Umbilical cord (tissue), 2 donors: ENCODE measurements around the gene DPPA4. TPM values are rescaled to one million over a fixed set of nuclear protein-coding genes. Genes with fewer than 3 reads are reported as not detected.
"Not testable (repeated sequence)": the region's sequence is repeated elsewhere in the genome, so short reads cannot be mapped to it uniquely, and the experiment has no call there.

ENCODE experiments used
- DNase-seq: peaks from one replicate; pipeline ENCODE4 v3.0.0-alpha.2; 2015; ENCODE audit warnings: low spot score
- total RNA-seq: library from RNA; depleted of rRNA; stranded (reverse); fragments of >200 nt; gene quantifications from one replicate; pipeline ENCODE4 v1.2.3, GENCODE V29; 2014; ENCODE audit warnings: low replicate concordance; ENCODE audit not compliant: insufficient read depth

Gene DPPA4, protein sequence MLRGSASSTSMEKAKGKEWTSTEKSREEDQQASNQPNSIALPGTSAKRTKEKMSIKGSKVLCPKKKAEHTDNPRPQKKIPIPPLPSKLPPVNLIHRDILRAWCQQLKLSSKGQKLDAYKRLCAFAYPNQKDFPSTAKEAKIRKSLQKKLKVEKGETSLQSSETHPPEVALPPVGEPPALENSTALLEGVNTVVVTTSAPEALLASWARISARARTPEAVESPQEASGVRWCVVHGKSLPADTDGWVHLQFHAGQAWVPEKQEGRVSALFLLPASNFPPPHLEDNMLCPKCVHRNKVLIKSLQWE
- total RNA-seq: 7.5 TPM

- DNase-seq: no peak
Measured at GRCh38 chr3:109337393-109337792, at the start of gene DPPA4. Gene DPPA4, minus strand, starts transcription at chr3:109337546. Its CDS starts 29 bp downstream, at chr3:109337517.

GRCh38 chr3:109385442-109386318, 48.3 kb upstream of the DPPA4 start:
- DNase-seq: no peak

DNA sequence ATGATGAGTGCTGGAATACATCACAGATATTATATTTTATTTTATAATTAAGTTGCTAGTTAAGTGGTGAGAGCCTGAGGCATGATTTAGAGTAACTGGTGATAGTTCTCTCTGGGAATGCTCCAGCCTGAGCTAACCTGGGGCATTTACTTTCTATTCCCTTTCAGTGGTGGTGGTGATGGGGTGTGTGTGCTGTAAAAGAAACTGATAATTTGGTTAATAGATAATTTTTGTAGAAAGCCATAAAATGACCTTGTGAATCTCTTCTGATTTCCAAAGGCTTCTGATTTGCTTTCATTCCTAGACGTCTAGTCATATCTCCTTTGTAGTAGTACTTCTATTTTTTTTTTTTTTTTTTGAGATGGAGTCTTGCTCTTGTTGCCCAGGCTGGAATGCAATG, 46.8 kb upstream of the DPPA4 start:
- no peak for DNase-seq

- DNase-seq: no peak
Measured at GRCh38 chr3:109382588-109382987, 45.2 kb upstream of the DPPA4 start.

GRCh38 chr3:109375975-109376374, 38.6 kb upstream of the DPPA4 start:
- no peak for DNase-seq

- DNase-seq: not testable (repeated sequence)
Measured at GRCh38 chr3:109374434-109374833, 37.1 kb upstream of the DPPA4 start.

- no peak for DNase-seq
Measured at GRCh38 chr3:109373933-109374332, 36.6 kb upstream of the DPPA4 start.

GRCh38 chr3:109372639-109373038, 35.3 kb upstream of the DPPA4 start:
- no peak for DNase-seq

DNA sequence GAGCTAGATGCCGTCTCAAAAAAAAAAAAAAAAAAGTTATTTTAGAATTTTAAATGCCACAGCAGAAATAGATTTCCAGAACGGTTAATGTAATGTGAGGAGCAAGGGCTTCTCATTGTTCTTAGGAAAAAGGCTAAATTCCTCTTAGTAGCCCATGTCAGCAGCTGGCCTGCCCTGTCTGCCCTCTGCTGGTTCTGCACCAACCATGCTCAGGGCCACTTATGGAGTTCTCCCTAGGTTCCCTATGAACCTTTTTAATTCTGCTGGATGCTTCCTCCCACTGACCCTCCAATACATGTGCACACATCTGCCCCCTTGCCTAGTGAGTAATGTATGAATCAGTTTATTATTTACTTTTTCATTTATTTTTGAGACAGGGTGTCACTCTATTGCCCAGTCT, 32.2 kb upstream of the DPPA4 start:
- no peak for DNase-seq

DNA sequence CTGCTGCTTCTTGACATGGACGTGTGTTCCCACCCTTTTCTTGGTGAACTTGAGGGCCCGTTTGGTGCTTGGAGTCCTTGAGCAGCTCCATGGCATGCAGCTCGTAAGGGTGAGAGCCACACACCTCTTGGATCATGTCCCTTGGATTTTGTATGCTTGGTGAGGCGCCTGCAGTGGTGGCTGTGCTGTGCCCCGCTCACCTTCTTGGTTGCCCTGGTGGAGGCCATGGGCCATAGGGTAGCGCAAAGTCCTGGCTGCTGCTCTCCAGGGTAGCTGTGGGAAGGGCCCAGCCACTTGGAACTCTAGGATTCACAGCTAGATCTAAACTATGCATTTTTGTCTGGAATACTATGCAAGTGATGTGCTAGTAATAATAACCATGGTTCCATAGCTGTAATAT, 26.7 kb upstream of the DPPA4 start:
- no peak for DNase-seq

DNA sequence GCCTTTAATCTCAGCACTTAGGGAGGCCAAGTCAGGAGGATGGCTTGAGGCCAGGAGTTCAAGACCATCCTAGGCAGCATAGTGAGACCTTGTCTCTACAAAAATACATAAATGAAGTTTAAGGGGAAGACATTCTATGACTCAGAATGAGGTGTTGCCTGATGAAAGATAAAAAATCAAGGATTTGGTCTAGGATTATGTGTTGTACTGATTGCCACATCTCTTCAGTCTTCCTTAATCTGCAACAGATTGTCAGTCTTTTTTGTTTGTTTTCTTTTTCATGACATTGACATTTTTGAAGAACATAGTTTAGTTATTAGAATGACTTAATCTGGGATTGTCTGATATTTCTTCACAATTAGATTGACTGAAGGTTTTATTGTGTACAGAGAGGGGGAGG, 26.3 kb upstream of the DPPA4 start:
- no peak for DNase-seq

- no peak for DNase-seq
Measured at GRCh38 chr3:109362823-109363222, 25.5 kb upstream of the DPPA4 start.

DNA sequence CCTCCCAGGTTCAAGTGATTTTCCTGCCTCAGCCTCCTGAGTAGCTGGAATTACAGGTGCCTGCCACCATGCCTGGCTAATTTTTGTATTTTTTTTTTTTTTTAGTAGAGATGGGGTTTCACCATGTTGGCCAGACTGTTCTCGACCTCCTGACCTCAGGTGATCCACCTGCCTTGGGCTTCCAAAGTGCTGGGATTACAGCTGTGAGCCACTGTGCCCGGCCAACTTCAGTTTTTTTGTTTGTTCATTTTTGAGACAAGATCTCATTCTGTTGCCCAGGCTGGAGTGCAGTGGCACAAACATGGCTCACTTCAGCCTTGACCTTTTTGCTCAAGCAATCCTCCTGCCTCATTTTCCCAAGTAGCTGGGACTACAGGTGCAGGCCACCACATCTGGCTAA, 21.5 kb upstream of the DPPA4 start:
- not testable (repeated sequence) for DNase-seq

DNA sequence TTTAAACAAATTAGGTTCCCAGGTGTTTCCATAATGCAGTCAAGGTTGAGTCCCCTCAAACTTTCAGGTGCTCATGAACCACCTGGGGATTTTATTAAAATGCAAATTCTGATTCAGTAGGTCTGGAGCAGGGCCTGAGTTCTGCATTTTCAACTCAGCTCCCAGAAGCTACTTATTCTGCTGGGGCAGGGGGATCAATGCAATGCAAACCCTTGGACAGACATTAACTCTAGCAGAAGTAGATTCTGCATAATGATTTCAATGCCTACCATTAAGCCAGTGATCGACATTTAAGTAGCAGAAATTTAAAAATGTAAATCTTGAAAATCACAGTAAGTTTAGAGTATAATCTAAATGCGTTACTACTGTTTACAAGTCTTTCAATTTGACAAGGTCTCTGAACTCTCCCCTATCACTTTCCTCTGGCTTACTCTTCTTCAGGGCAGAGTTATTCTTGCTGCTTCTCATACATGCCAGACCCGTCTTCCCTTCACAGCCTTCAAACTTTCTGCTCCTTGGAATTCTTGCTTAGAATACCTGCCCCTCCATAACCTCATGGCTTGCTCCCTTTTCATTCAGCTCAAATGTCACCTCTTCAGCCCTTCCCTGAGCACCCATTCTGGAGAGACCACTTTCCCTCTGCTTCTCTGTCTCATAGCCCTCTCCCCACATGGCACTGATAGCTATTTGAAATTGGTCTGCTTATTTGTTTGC, 19.3 kb upstream of the DPPA4 start:
- DNase-seq: no peak

GRCh38 chr3:109355625-109356441, 18.5 kb upstream of the DPPA4 start:
- no peak for DNase-seq

DNA sequence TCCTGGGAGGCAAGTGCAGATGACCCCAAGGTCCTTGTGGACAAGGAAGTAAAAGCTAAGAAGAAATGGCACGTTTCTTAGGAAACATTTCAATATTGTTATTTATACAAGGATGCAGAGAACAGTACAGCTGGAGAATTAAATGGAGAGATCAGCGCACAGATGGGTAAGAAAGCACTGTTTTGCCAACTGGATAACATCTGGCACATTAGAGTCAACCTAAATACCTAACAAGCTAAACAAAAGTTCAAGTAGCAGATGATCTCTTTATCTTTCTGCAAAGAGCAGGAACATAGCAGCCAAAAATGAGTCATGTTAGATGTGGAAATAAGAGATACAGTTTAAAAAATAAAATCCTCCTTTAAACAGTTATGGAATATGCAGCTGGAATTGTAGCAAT, 15.7 kb upstream of the DPPA4 start:
- peak; percentile 71 for DNase-seq

DNA sequence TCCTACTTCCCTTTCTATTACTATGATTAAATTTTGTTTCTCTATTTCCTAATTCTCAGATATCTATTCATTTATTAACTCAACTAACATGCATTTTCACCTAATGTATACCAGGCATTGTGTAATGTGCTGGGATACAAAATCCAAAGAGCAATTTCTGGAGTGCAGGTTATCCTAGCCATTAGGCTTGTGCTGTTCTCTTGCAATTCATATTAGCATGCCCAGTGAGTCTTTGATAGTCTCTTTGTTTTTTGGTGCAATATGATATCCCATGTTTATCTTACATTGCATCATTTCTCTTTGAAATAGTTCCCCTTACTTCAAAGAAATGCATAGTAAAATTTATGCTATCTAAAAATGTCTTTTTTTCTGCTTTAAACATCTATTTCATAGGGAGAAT, 13.9 kb upstream of the DPPA4 start:
- DNase-seq: no peak

GRCh38 chr3:109346770-109347295, 9.5 kb upstream of the DPPA4 start:
- peak; percentile 9 for DNase-seq

DNA sequence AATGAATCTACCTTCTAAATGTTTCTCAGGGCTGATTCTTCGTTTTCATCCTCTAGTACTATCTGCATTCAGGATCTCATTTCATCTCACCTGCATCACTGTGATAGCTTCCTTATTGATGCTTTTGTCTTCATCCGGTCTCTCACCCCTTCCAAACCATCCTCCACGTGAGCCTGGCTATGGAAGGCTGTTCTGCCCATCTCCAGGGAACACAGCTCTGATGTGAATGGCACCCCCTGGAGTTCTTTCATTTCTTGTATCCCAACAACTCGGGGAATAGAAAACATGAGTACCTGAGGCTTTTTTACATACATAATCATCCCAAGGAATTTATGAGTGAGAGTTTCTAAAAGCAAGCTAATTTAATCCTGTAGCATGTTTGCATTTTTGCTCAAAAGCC, 8.8 kb upstream of the DPPA4 start:
- DNase-seq: no peak

DNA sequence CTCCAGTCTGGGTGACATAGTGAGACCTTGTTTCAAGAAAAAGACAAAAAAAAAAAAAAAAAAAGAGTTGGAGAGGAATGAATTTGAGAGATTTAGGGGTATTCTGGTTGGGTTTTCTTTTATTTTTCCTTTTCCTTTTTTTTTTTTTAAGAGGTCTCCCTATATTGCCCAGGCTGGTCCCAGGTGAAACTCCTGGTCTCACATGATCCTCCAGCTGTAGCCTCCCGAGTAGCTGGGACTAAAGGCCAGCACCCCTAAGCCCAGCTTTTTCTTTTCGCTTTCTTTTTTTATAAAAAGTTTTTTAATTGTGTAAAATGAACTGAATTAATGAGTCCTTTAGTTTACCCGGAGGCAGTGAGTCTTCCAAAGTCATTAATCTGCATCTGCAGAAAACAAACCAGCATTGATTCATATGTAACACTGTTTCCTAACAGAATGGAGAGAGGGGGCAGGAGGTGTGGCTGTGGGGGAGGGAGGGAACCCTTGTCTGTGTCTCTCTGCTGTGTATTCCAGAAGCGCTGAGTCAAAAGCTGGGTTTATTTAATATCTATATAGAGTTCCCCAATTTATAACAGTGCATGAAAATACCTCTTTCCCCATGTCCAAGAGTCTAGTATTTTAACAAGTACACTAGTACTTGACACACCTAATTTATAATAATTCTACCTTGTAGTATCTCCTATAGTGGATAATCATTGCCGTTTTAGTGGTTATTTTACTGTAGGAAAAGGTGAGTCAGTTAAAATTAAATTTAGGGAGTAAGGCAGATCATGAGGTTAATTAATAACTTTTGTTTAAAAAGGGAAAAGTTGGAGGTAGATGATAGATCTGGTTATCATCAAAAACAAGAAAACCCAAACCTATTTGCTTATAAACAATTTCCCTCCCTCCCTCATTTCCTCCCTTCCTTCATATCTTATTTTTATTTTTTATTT, 2.6 kb upstream of the DPPA4 start:
- DNase-seq: no peak
